Nephron progenitor cell (in vitro differentiated cells): Measurements from ENCODE around the gene PHF21B.

Experiments
- DNase-seq: peaks from one replicate; pipeline ENCODE4 v3.0.0; 2021
- H3K27ac Mint-ChIP-seq: 2 replicates; pipeline ENCODE4 v1.8.0; 2021; ENCODE audit warnings: mild to moderate bottlenecking, moderate library complexity, mixed read lengths
- H3K27me3 Mint-ChIP-seq: 2 replicates; pipeline ENCODE4 v1.8.0; 2021; ENCODE audit warnings: mild to moderate bottlenecking, low read depth, mixed read lengths; ENCODE audit not compliant: poor library complexity
- H3K36me3 Mint-ChIP-seq: 2 replicates; pipeline ENCODE4 v1.8.0; 2021; ENCODE audit warnings: low read depth, mixed read lengths
- H3K4me1 Mint-ChIP-seq: 2 replicates; pipeline ENCODE4 v1.8.0; 2021; ENCODE audit warnings: mixed read lengths
- H3K4me3 Mint-ChIP-seq: 2 replicates; pipeline ENCODE4 v1.8.0; 2021; ENCODE audit warnings: mild to moderate bottlenecking, moderate library complexity, mixed read lengths
- H3K9me3 Mint-ChIP-seq: 2 replicates; pipeline ENCODE4 v1.8.0; 2021; ENCODE audit warnings: mild to moderate bottlenecking, moderate library complexity, mixed read lengths
- CTCF ChIP-seq: fragments of 200-600 bp; sonication (generic); IDR thresholded peaks from 2 replicates; pipeline ENCODE4 v1.5.0; 2021; ENCODE audit warnings: antibody characterized with exemption

The PHF21B gene

GRCh38 chr22:45007391-45008185 lies 2.2 kb downstream of the PHF21B start:
- peak; percentile 94 for DNase-seq
- Mint-ChIP-seq H3K27ac (peak overlapping the region; percentile 80), H3K27me3 (peaks cover 5% of the 10 kb centered on the region), H3K4me1 (peaks cover 58% of the 10 kb centered on the region), H3K36me3 (peaks cover 28% of the 10 kb centered on the region), H3K4me3 (peak overlapping the region; percentile 97), H3K9me3 (no peaks in the 10 kb centered on the region)
- TF ChIP-seq CTCF: no peak

DNA sequence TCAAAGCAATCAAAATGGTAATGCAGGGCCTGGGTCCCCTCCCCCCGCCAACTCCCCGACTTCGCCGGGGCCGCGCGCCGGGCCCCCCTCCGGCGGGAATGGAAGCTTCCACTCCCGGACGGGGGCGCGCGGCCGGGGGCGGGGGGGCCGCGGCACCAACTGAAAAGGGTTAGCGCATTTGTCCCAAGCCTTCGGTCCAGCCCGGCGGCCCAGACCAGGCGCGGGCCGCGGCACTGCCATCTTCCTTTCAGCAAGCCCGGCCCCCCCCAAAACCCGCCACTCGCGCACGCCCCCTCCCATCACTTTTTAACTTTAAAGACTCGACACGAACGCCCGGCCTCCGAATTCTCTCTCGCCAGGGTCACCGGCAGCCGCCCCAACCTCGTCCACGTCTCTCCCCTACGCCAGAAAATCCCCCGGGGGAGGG lies 2.8 kb downstream of the PHF21B start:
- Mint-ChIP-seq H3K9me3 (no peaks in the 10 kb centered on the region), H3K4me3 (peak overlapping the region; percentile 97), H3K36me3 (peaks cover 35% of the 10 kb centered on the region), H3K27ac (peak overlapping the region; percentile 99), H3K4me1 (peaks cover 54% of the 10 kb centered on the region), H3K27me3 (peaks cover 3% of the 10 kb centered on the region)
- no peak for TF ChIP-seq CTCF
- DNase-seq: peak; percentile 90

DNA sequence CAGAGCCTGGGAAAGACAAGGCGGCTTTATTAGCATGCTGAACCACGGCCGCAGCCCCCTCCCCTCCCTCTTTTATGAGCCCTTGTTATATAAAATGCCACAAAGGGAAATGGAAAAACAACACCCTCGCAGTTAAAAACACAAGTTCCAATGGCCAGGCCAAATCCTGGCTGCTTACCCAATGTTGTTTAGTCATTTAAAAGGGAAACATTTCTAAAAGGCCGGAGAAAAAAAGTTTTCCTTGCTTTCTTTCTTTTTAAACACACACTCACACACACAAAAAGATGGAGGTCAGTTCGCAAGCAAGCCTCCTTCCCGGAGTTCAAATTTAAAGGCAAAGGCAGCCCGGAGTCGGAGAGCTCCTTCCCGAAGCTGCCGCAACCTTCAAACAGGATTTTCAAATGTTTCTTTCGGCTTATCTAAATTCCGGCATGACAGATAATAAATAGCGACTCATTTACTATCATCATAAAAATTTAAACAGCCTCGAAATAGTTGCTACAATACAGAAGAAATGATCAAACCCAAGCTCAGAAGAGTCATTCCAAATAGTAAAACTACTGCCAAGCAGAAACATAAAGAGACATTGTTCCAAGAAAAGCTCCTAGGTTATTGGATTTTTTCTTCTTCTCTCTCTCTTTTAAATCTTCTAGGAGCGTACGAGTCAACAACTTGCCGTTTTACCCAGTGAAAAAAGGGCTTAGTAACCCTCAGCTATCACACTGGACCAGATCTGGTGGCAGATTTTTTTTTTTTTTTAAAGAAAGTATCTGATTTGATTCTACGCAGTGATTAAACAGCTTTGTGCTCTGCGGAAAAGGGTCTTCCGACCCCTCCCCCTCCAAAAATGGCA lies 3.5 kb downstream of the PHF21B start:
- peaks cover 52% of the 10 kb centered on the region for H3K4me1 Mint-ChIP-seq
- H3K4me3 Mint-ChIP-seq: peak overlapping the region; percentile 97
- peak overlapping the region; percentile 99 for H3K27ac Mint-ChIP-seq
- no peaks in the 10 kb centered on the region for H3K9me3 Mint-ChIP-seq
- TF ChIP-seq CTCF: no peak
- H3K27me3 Mint-ChIP-seq: peaks cover 3% of the 10 kb centered on the region
- DNase-seq: no peak
- peaks cover 41% of the 10 kb centered on the region for H3K36me3 Mint-ChIP-seq

- no peak for TF ChIP-seq CTCF
- Mint-ChIP-seq H3K9me3 (no peaks in the 10 kb centered on the region), H3K36me3 (peaks cover 67% of the 10 kb centered on the region), H3K4me3 (no peak overlapping the region), H3K4me1 (peaks cover 84% of the 10 kb centered on the region), H3K27ac (no peak overlapping the region), H3K27me3 (peaks cover 6% of the 10 kb centered on the region)
- no peak for DNase-seq
Observed at GRCh38 chr22:45001653-45002052, 8.2 kb downstream of the PHF21B start.

DNA sequence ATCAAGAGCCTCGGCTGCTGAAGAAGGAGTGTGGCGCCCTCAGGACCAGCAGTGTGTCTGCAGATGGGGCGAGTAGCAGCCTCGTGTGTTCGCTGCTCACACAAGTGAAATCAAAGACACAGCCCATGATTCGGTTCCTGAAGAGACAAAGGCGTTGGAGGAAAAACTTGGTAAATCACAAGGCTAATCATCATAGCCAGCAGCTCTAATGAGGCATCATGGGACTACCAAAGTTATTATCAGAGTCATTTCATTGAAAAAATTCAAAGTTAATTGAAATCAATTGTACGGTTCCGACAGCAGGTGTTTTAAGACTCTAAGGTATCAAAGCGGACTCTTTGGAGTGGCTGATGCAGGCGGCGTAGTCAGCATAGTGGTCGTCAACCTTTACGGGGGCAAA lies 9.5 kb downstream of the PHF21B start:
- Mint-ChIP-seq H3K27ac (peak overlapping the region; percentile 96), H3K27me3 (peaks cover 3% of the 10 kb centered on the region), H3K9me3 (no peaks in the 10 kb centered on the region), H3K4me3 (no peak overlapping the region), H3K36me3 (peaks cover 65% of the 10 kb centered on the region), H3K4me1 (peaks cover 82% of the 10 kb centered on the region)
- DNase-seq: no peak
- no peak for TF ChIP-seq CTCF
